ENCODE measurements around the gene PID1. TPM values are rescaled to one million over a fixed set of nuclear protein-coding genes. Genes with fewer than 3 reads are reported as not detected.
"Not testable (repeated sequence)": the region's sequence is repeated elsewhere in the genome, so short reads cannot be mapped to it uniquely, and the experiment has no call there.

PID1 gene
- total and polyA plus RNA-seq, 4 donors, result 17.0 to 45.7 (median 30.0) TPM

- no peak for DNase-seq
- 55 to 63% methylated on average over 1 of the region's 1 CpG for WGBS, 2 donors
- H3K4me3 ChIP-seq, result no peak overlapping the region
- TF ChIP-seq CTCF (IDR thresholded peaks at IDR 0.05; ENCODE audit: control extremely low read depth, extremely low read depth), result no peak
- peaks cover 0 to 5% (median 2%) of the 10 kb centered on the region in 4 donors for H3K9me3 ChIP-seq (ENCODE audit: control insufficient read depth in 4 of 4, insufficient read depth in 3 of 4, low read length in 3 of 4)
- H3K9ac ChIP-seq (ENCODE audit: insufficient read depth in 1 of 2, low read length in 2 of 2), result no peak overlapping the region
- no peak for ATAC-seq (ENCODE audit: insufficient read depth, low FRiP score)
- no peak overlapping the region for H3K27ac ChIP-seq (ENCODE audit: low read depth in 1 of 2, low read length in 1 of 2)
- H3K27me3 ChIP-seq (ENCODE audit: control insufficient read depth in 3 of 3, insufficient read depth in 3 of 3, low read length in 2 of 3), result no peaks in the 10 kb centered on the region
- peaks cover 0 to 4% (median 1%) of the 10 kb centered on the region in 4 donors for H3K36me3 ChIP-seq (ENCODE audit: control insufficient read depth in 4 of 4, insufficient read depth in 4 of 4, low read length in 4 of 4)
- H3K4me1 ChIP-seq (ENCODE audit: control insufficient read depth in 5 of 5, insufficient read depth in 5 of 5, low read length in 5 of 5), result peaks cover 0 to 10% (median 0%) of the 10 kb centered on the region in 5 donors
These were observed 190.9 kb downstream of the PID1 start for GRCh38 chr2:229080172-229080571.

- 79 to 86% methylated on average over 2 of the region's 2 CpGs for WGBS, 2 donors
- H3K4me3 ChIP-seq; H3K27me3 ChIP-seq (ENCODE audit: control insufficient read depth in 3 of 3, insufficient read depth in 3 of 3, low read length in 2 of 3); H3K9ac ChIP-seq (ENCODE audit: insufficient read depth in 1 of 2, low read length in 2 of 2); H3K9me3 ChIP-seq (ENCODE audit: control insufficient read depth in 4 of 4, insufficient read depth in 3 of 4, low read length in 3 of 4); H3K4me1 ChIP-seq (ENCODE audit: control insufficient read depth in 5 of 5, insufficient read depth in 5 of 5, low read length in 5 of 5); ATAC-seq (ENCODE audit: insufficient read depth, low FRiP score); DNase-seq; H3K36me3 ChIP-seq (ENCODE audit: control insufficient read depth in 4 of 4, insufficient read depth in 4 of 4, low read length in 4 of 4); H3K27ac ChIP-seq (ENCODE audit: low read depth in 1 of 2, low read length in 1 of 2): not testable (repeated sequence)
These were observed 194.2 kb downstream of the PID1 start for GRCh38 chr2:229076886-229077285.

- peaks cover 0 to 5% (median 0%) of the 10 kb centered on the region in 4 donors for H3K9me3 ChIP-seq (ENCODE audit: control insufficient read depth in 4 of 4, insufficient read depth in 3 of 4, low read length in 3 of 4)
- H3K27me3 ChIP-seq (ENCODE audit: control insufficient read depth in 3 of 3, insufficient read depth in 3 of 3, low read length in 2 of 3), result no peaks in the 10 kb centered on the region
- TF ChIP-seq CTCF (IDR thresholded peaks at IDR 0.05; ENCODE audit: control extremely low read depth, extremely low read depth), result no peak
- ATAC-seq (ENCODE audit: insufficient read depth, low FRiP score) (no peak), DNase-seq (no peak)
- peaks cover 0 to 4% (median 0%) of the 10 kb centered on the region in 4 donors for H3K36me3 ChIP-seq (ENCODE audit: control insufficient read depth in 4 of 4, insufficient read depth in 4 of 4, low read length in 4 of 4)
- H3K4me1 ChIP-seq (ENCODE audit: control insufficient read depth in 5 of 5, insufficient read depth in 5 of 5, low read length in 5 of 5), result no peaks in the 10 kb centered on the region
- 86 to 91% methylated on average over 2 of the region's 2 CpGs for WGBS, 2 donors
- no peak overlapping the region for H3K9ac ChIP-seq (ENCODE audit: insufficient read depth in 1 of 2, low read length in 2 of 2)
- no peak overlapping the region for H3K27ac ChIP-seq (ENCODE audit: low read depth in 1 of 2, low read length in 1 of 2)
- no peak overlapping the region for H3K4me3 ChIP-seq
These were observed 197.2 kb downstream of the PID1 start for GRCh38 chr2:229073935-229074334.

GRCh38 chr2:229071292-229071976, 199.7 kb downstream of the PID1 start:
- Histone ChIP-seq H3K4me3 (no peak overlapping the region), H3K27me3 (ENCODE audit: control insufficient read depth in 3 of 3, insufficient read depth in 3 of 3, low read length in 2 of 3) (no peaks in the 10 kb centered on the region)

More at GRCh38 chr2:229071292-229071976, 199.7 kb downstream of the PID1 start:
- no peak for ATAC-seq (ENCODE audit: insufficient read depth, low FRiP score)
- Histone ChIP-seq H3K4me1 (ENCODE audit: control insufficient read depth in 5 of 5, insufficient read depth in 5 of 5, low read length in 5 of 5) (peaks cover 0 to 1% (median 0%) of the 10 kb centered on the region in 5 donors), H3K27ac (ENCODE audit: low read depth in 1 of 2, low read length in 1 of 2) (no peak overlapping the region), H3K9me3 (ENCODE audit: control insufficient read depth in 4 of 4, insufficient read depth in 3 of 4, low read length in 3 of 4) (peaks cover 0 to 5% (median 2%) of the 10 kb centered on the region in 4 donors), H3K36me3 (ENCODE audit: control insufficient read depth in 4 of 4, insufficient read depth in 4 of 4, low read length in 4 of 4) (peaks cover 0 to 4% (median 0%) of the 10 kb centered on the region in 4 donors), H3K9ac (ENCODE audit: insufficient read depth in 1 of 2, low read length in 2 of 2) (no peak overlapping the region)
- DNase-seq, result no peak
- WGBS, 2 donors, result 91 to 92% methylated on average over 5 of the region's 5 CpGs
- no peak for TF ChIP-seq CTCF (IDR thresholded peaks at IDR 0.05; ENCODE audit: control extremely low read depth, extremely low read depth)
